Activated CD8-positive, alpha-beta memory T cell treated with anti-CD3 and anti-CD28 coated beads, Interleukin-2, amount 50 U/mL, for 4 hours (primary cell): Measurements from ENCODE around the gene C4BPA.

ENCODE experiments used
- DNase-seq: peaks from one replicate; pipeline ENCODE4 v3.0.0-alpha.2; 2020

C4BPA gene

DNA sequence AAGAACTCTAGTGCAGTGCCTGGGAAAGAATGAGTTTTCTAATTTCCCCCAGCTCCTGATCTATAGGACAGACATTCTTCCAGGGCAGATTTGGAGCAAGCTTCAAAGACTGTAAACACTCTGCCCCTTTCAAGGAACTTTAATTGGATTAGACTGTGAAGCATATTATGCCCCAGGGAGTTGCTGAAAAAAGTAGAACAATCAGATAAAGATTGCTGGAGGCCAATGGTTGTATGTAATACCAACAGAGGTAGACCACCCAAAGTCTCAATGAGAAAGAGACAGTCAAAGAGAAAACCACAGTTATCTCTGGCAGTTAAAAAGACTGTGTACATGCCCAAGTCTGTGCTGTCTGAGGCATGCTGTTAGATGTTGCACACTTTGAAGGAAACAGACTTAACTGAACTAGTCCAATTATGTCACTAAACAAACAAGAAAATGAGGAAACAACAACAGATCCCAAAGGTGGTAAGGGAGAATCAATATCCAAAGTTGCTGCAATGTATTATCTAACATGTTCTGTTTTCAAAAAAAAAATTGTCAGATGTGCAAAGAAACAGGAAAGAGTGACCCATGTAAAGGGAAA lies 24.4 kb downstream of the C4BPA start:
- no peak for DNase-seq

DNA sequence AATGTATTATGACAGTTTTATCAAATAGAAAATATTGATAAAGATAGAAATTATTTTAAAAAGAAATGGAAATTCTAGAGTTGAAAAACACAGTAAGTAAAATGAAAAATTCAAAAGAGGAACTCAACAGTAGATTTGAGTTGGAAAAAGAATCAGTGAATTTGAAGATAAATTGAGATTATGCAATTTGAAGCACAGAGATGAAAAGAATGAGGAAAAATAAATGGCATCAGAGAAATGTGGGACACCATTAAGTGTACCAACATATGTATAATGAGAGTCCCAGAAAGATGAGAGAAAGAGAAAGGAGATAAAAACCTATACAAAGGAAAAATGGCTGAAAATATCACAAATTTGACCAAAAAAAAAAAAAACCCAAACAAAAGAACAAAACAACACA lies 25.0 kb downstream of the C4BPA start:
- DNase-seq = no peak

DNA sequence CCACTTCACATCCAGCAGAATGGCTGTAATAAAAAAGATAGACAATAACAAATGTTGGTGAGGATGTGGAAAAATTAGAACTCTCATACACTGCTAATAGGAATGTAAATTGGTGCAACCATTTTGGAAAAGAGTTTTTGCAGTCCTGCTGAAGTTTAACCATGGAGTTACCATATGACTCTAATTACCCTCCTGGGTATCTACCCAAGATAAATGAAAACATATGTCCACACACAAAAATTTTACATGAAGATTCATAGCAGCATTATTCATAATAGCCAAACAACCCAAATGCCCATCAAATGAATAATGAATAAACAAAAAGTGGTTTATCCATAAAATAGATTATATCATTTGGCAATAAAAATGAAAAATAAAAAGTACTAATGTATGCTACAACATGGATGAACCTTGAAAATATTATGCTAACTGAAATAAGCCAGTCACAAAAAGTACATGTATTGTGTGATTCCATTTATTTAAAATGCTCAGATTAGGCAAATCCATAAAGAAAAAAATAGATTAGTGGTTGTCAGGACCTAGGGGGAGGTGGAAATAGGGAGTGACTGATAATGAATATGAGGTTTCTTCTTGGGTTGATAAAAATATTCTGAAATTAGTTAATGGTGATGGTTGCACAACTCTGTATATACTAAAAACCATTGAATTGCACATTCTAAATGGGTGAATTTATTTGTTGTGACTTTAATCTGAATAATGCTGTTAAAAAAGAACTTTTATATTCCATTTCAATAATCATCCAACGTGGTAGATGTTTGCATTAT lies 26.4 kb downstream of the C4BPA start:
- no peak for DNase-seq

DNA sequence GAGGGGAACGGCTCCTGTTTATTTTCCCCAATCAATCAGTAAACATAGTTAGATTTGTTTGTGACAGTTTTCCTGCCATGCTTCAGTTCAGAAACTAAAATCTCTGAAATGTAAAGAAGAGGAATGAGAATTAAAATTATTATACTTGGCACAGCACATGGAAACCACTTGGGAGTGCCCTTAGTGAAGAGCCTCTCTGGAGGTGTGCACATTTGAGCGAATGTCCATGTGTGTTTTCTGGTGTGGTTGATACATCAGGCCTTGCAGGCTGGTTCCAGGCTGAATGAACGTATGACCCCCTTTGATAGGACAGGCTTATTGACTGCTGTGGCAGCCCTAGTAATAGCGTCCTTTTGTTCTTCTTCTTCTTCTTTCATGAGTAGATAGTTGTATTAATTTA lies 27.1 kb downstream of the C4BPA start:
- no peak for DNase-seq

DNA sequence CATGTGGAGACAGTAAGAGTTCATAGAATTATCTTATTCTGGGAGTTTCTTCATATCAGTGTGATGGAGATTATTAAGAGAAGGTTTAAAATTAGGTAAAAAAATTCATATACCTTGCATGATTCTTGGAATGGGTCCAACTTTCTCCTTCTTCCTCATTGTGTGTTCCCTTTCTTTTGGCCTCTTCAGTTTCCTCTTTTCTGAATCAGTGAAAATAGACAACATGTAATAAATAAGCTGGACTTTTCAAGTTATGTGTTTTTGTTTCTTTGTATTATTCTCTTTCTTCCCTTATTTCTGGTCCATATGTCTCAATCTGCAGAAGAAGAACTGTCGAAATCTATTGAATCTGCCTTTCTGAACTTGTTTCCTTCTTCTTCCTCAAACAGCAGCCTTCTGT lies 30.5 kb downstream of the C4BPA start:
- DNase-seq = no peak

DNA sequence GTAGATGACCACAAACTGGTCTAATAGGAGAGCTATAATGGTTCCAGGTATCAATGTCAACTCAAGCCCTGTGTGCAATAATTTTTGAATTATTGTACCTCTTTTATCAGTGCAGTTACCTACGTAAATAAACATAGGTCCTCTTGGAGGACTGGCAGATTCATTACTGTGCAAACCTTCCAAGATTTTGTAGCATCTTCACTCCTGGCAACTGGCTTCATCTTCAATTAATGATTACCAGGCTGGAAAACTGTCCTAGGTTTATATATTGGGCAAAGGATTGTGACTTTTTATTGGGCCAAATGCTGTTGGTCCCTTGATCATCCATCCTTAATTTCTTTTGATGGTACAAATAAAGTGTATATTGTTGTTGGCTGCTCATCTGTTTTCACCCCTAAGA lies 35.6 kb downstream of the C4BPA start:
- DNase-seq = no peak

DNA sequence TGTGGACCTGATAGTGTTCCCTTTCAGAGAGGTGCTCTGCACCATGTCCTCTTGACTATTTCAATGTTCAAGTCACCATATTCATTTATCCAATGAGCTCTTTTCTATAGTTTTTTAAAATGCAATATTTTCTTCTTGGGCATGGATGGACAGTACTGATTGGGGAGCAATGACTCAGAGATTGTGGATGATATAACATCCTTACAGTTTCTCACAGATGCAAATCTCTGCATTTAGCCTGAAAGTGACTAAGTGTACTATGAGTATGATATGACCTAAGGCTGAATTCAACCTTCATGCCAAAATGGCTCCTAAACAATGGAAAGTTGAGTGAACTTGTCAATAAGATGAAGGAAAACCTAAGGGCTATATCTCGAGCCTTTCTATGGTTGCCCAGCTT lies 36.5 kb downstream of the C4BPA start:
- no peak for DNase-seq

DNA sequence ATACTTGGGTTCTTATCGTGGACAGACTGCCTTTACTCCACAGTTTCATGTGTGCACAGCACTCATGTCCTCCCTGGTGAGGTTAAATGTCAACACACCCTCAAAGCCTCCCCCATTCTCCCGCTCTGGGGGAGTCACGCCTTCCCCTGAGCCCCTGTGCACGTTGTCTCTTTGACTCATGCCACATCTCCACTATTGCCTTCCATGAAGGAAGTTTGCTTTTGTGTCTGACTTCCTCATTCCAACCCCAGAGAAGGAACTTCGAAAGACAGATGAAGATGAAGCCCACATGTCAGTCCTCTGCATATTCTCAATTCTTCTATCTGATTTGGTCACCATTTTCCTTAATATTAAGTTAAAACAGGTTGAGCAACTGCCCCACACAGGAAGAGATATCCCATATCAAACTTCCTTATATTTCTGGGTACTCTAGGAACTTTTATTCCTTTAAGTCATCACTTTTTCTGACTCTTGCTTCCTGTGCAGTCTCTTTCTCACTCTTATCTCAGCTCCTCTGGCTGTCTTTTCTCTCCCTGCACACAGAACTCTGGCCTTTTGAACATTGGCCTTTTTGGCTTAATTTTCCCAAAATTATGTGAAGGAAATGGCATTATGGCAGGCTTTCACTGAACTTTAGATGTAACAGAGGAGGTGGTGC lies 41.5 kb downstream of the C4BPA start:
- DNase-seq = no peak

DNA sequence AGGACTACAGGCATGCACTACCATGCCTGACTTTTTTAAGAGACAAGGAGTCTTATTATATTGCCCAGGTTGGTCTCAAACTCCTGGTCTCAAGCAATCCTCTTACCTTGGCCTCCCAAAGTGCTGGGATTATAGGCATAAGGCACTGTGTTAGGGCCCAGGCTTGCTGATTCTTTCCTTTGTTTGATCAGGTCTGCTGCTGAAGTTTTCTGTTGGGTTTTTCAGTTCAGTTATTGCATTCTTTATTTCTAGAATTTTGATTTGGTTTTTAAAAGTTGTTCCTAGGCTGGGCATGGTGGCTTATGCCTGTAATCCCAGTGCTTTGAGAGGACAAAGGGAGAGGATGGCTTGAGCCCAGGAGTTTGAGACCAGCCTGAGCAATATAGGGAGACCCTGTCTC lies 47.9 kb downstream of the C4BPA start:
- no peak for DNase-seq

DNA sequence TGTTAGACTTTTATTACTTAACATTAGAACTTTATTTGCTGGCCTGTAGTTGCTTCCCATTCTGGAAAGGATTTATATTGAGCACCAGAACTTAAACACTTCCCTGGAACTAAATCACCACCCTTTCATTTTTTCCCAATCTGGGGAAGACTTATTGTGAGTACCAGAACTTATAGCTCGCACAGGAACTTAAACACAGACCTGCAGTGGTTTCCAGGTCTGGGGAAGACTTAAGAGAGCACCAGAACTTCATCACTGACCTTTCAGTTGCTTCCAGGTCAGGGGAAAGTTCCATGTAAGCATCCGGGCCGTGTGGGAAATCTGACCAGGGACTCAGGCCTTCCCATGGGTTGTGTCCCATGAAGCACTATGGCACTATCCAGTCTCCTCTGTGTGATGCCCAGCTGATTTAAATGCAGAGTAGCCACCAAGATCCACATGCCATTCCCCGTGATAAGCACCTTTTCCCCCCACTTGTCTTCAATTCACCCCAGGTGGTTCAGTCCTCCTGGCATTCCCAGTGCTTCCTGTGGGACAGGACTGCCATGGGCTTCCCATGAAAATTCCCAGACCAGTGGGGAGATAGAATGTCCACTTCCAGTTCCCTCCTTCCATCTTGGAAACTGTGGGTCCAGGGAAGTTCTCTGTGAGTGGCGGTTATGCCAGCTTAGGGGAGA lies 48.9 kb downstream of the C4BPA start:
- no peak for DNase-seq

DNA sequence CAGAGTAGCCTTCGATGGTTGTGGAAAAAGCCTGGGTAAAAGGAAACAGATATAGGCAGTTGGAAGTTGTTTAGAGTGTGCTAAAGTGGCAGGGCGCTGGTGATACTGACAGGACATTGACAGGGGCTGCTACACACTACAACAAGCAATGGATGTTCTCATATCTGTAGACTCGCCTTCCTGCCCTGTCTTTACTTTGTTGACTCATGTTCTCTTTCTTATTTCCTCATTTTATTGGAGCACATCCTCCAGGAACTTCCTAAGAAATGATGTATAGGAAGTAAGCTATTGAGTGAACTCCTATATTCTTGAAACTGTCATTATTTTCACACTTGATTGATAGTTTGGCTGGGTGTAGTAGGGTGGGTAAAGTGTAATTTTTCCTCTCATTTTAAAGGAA lies 51.0 kb downstream of the C4BPA start:
- no peak for DNase-seq

DNA sequence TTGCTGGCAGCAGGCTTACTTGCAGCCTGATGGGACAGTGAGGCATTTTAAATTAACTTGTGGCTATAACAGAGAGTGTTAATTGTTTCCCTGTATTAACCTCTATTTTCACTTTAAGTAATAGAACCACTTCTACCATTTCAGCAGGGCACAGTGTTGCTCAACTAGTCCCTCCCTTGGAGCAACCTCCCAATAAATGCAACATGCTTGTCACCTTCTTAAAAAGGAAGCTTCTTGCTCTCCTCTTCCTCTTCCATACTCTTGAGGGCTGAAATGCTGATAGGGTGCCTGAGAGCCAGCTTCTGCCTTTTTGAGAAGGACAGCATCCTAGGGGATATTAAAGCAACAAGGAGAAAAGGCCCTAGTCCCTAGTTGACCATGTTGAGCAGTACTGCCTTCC lies 52.1 kb downstream of the C4BPA start:
- DNase-seq = no peak

DNA sequence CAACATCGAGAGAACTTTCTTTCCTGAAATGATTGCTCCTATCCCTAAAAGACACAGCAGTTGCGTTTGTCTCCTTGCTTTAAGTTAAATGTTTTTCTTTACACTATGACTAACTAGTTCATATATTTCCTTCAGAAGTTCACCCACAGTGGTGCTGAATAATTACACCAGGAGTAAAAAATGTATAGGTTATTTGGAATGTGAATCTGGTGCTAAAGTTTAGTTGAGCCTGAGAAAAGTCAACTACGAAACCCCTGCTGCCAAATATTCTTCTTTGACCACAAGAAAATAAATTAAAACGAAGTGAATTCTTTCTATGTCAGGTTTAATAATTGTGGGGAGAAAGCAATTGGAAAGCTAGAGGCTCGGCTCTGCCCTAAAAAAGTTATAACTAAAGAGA lies 52.8 kb downstream of the C4BPA start:
- DNase-seq = no peak

DNA sequence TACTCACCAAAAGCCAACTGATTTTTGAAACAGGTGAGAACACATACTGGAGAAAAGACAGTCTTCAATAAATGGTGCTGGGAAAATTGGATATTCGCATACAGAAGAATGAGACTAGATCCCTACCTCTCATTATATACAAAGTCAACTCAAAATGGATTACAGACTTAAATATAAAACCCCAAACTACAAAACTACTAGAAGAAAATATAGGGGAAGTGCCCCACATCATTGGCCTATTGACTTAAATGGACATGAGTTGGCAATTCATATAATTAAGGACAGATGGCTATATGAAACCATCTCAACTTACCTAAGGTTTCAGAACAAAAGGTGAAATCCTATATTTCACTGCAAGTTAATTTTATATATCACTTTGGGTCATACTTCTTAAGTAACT lies 60.1 kb downstream of the C4BPA start:
- DNase-seq = no peak

DNA sequence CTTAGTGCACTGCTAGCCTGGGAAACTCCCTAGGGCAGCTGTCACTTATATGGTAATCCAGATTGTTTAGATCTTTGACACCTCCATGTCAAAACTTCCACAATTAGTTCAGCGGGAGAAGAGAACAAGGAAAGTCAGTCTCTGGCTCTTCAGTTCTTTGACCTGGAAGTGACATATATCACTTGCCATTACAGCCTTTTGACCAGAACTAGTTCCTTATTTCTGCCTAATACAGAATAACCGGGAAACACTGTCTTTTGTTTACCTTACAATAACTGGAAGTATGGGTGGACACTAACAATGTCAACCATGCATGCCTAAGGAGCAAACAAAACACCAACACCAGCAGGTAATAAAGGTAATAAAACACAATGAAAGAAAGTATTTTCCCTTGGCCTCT lies 68.3 kb downstream of the C4BPA start:
- DNase-seq = no peak

DNA sequence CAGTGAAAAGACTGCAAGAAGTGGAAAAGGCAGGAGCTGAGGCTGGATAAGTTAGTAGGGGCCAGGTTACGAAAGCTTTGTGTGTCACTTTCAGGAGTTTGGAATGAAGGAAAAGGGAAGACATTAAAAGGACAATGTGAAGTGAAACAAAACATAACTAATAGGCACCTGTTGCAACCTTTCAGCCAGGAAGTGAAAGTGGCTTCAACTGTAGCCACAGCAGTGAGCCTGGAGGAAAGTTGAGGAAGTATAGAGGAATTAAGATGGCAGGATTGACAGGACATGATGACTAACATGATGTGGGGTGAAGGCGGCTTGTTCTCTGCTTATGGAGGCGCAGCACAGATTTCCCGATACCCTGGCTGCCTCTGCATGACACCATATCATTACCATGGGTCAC lies 68.9 kb downstream of the C4BPA start:
- no peak for DNase-seq

DNA sequence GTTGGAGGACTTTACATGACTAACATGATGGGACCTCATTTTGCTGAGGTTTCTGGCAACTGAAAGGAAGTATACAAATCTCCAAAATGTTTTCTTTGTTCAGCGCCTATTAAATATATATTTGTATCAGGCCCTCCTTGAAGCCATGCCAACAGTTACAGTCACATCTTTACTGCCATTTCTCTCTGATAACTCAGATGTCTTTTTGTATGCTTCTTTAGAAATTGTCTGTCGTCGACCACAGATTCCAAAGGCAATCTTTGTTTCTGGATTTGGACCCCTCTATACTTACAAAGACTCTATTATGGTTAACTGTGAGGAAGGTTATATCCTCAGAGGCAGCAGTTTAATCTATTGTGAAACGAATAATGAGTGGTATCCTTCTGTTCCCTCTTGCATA lies 69.4 kb downstream of the C4BPA start:
- DNase-seq = no peak

DNA sequence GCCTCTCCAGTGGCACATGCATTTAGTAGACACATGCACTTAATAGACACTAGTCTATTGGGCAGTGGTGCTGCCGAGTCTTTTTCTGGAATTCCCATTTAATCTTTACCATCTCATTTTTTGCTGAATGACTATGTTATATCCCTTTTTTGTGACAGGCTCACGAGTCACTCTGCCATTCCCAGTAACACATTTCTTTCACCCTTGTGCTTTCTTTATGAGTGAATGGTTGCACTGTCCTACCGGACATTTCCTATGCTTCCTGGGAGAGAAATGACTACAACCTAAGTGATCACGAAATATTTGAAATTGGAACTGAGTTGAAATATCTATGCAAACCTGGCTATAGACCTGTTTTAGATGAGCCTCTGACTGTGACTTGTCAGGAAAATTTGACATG lies 70.9 kb downstream of the C4BPA start:
- DNase-seq = no peak

DNA sequence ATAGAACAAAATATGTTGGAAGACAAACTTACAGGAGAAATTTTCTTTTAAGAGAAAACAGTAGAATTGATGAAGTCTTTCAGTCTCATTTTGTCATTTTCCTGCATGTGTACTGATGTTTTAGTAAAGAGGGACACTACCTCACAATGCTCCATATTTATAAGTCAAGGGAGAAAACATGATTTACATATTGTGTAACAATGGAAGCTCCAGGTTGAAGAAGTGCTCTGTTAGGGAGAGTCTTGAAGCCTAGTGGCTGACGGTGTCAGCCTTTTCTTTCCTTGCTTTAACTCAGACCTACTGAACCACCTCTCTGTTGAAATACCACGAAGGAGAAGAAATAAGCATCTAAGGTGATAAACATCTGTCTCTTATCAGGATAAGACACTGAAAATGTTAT lies 75.0 kb downstream of the C4BPA start:
- no peak for DNase-seq

DNA sequence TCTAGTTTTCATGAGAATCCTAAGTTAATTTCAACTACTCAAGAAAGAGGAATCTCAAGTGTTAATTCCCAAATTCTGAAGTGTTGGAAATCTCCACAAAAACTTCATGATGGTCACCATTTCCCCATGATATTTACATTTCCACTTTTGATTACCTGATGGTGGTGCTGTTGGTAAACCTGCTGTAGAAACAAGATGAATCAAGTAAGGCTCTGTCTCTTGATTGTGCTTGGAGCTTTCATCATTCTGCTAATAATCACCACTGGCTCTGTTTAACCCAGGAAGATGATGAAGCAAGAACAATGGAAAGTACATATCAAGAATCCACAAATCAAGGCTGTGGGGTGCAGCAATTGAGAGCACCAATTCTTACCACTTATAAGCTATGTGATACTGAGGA lies 77.8 kb downstream of the C4BPA start:
- no peak for DNase-seq

DNA sequence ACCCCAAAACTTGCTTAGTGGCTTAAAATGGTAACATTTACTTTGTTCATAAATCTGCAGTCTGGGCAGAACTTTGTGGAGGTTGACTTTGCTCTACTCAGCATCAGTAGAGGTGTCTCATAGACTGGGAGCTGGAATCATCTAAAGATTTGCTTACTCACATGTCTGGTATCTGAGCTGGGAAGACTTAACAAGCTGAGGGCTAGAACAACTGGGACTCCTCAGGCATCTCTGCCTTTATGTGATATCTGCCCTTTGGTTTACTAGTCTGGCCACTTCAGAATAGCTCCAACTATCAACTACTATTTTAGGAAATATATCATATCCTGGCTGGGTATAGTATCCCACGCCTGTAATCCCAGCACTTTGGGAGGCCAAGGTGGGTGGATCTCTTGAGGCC lies 82.5 kb downstream of the C4BPA start:
- no peak for DNase-seq

DNA sequence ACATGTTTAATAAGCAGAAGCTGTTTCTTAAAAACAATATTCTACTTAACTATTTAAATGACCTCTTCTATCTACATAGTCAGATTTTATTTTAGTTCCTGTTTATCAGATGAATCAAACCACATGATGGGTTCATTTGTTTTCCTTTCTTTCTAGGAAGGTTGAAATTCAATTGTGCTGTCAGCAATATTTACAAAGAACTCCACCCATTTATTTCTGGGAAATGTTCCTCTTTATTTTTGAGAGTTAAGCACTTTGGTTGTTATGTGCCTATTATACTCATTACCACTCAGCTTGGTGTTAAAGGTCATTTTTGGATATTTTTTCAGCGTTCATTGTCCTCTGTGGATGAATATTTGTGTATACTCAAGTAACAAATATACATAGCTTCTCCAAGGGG lies 84.9 kb downstream of the C4BPA start:
- DNase-seq = no peak

DNA sequence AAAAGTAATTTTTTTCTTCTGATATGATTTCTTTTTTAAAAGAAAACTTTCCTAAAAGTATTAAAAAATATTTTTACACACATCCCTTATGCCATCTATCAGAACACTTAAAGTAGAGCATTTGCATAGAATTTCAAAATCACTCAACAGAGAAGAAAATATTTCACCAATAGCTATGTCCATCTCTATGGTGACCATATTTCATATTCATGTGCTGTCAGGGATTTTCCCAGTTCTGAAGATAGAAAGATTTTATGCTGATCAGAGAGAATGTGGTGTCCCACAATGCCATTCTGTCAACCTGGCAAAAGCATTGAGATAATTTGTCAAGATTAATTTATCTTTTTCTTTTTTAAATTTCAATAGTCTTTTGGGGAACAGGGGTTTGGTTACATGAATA lies 87.0 kb downstream of the C4BPA start:
- DNase-seq = no peak

DNA sequence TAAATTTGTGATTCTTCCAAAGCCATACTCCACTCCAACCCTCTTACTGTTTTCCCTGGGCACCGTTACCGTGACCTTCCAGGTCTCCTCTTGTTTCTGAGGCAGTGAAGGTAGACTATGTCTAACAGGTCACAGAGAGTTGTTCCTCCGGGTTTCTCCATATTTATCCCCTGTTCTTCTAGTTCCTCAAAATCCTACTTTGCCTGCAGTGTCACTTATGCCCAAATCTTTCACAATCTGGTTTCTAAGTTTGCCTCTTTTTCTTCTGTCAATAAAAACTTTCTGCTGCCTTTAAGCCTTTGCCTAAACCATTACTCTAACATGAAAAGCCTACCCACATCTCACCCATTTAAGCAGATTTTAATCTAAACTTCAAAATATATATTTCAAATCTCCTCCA lies 87.7 kb downstream of the C4BPA start:
- no peak for DNase-seq
